ENCODE results near the gene ANGPT4.
A peak's percentile ranks its signal among the peaks of the same experiment; 100 is the strongest.

ANGPT4 gene

GRCh38 chr20:833450-834150 lies 82.5 kb downstream of the ANGPT4 start, which contains the start of gene FAM110A:
Gene FAM110A, plus strand, starts transcription at chr20:833715. Its CDS starts 11,090 bp downstream, at chr20:844805.
- Histone ChIP-seq H3K4me3 (ENCODE audit: low read depth, low read length) (peak within 1 kb of the TSS; percentile 82), H3K27me3 (replicated peaks) (no peaks in the 10 kb centered on the region), H3K36me3 (replicated peaks) (no peaks in the 10 kb centered on the region), H3K27ac (peak within 1 kb of the TSS; percentile 82)
- in situ Hi-C loops (cut with HindIII; ENCODE audit: low pct_ligation_motif_present, low sequenced_read_pairs) = no loop called here
- no peak for TF ChIP-seq CTCF (IDR thresholded peaks at IDR 0.05; ENCODE audit: low read depth, low read length, missing control alignments)
- peak; percentile 93 for DNase-seq

- Histone ChIP-seq H3K27ac (peak overlapping the region; percentile 82), H3K27me3 (replicated peaks) (no peaks in the 10 kb centered on the region), H3K4me3 (ENCODE audit: low read depth, low read length) (peak overlapping the region; percentile 82), H3K36me3 (replicated peaks) (no peaks in the 10 kb centered on the region)
- DNase-seq = no peak
- TF ChIP-seq CTCF (IDR thresholded peaks at IDR 0.05; ENCODE audit: low read depth, low read length, missing control alignments) = no peak
- in situ Hi-C loops (cut with HindIII; ENCODE audit: low pct_ligation_motif_present, low sequenced_read_pairs) = no loop called here
Observed at GRCh38 chr20:833121-833449, 83.0 kb downstream of the ANGPT4 start.

GRCh38 chr20:831956-832355 lies 84.2 kb downstream of the ANGPT4 start:
- in situ Hi-C loops (cut with HindIII; ENCODE audit: low pct_ligation_motif_present, low sequenced_read_pairs) = no loop called here
- no peak for DNase-seq
- H3K27me3 ChIP-seq (replicated peaks) = no peaks in the 10 kb centered on the region
- no peaks in the 10 kb centered on the region for H3K36me3 ChIP-seq (replicated peaks)
- no peak overlapping the region for H3K27ac ChIP-seq
- no peak for TF ChIP-seq CTCF (IDR thresholded peaks at IDR 0.05; ENCODE audit: low read depth, low read length, missing control alignments)
- H3K4me3 ChIP-seq (ENCODE audit: low read depth, low read length) = no peak overlapping the region

- no peak overlapping the region for H3K27ac ChIP-seq
- no peaks in the 10 kb centered on the region for H3K27me3 ChIP-seq (replicated peaks)
- no peak for DNase-seq
- no peak overlapping the region for H3K4me3 ChIP-seq (ENCODE audit: low read depth, low read length)
- no peaks in the 10 kb centered on the region for H3K36me3 ChIP-seq (replicated peaks)
- in situ Hi-C loops (cut with HindIII; ENCODE audit: low pct_ligation_motif_present, low sequenced_read_pairs) = no loop called here
- no peak for TF ChIP-seq CTCF (IDR thresholded peaks at IDR 0.05; ENCODE audit: low read depth, low read length, missing control alignments)
Observed at GRCh38 chr20:831251-831650, 84.9 kb downstream of the ANGPT4 start.

- Histone ChIP-seq H3K27ac (peak overlapping the region; percentile 35), H3K4me3 (ENCODE audit: low read depth, low read length) (no peak overlapping the region), H3K27me3 (replicated peaks) (no peaks in the 10 kb centered on the region), H3K36me3 (replicated peaks) (no peaks in the 10 kb centered on the region)
- DNase-seq = peak; percentile 51
- in situ Hi-C loops (cut with HindIII; ENCODE audit: low pct_ligation_motif_present, low sequenced_read_pairs) = no loop called here
- TF ChIP-seq CTCF (IDR thresholded peaks at IDR 0.05; ENCODE audit: low read depth, low read length, missing control alignments) = no peak
Observed at GRCh38 chr20:830011-830521, 86.1 kb downstream of the ANGPT4 start.

GRCh38 chr20:829551-829950 lies 86.6 kb downstream of the ANGPT4 start:
- in situ Hi-C loops (cut with HindIII; ENCODE audit: low pct_ligation_motif_present, low sequenced_read_pairs) = no loop called here
- Histone ChIP-seq H3K27me3 (replicated peaks) (no peaks in the 10 kb centered on the region), H3K36me3 (replicated peaks) (no peaks in the 10 kb centered on the region), H3K27ac (peak overlapping the region; percentile 35), H3K4me3 (ENCODE audit: low read depth, low read length) (no peak overlapping the region)
- peak; percentile 22 for DNase-seq
- TF ChIP-seq CTCF (IDR thresholded peaks at IDR 0.05; ENCODE audit: low read depth, low read length, missing control alignments) = no peak
